Stimulated activated CD4-positive, alpha-beta T cell treated with anti-CD3 and anti-CD28 coated beads, Interleukin-1b, Interleukin-23, amount 100 ng/mL, for 4 hours (primary cell): ENCODE measurements around the gene LY6G6C.
A peak's percentile ranks its signal among the peaks of the same experiment; 100 is the strongest.

ENCODE experiments used
- DNase-seq, 2 donors: peaks; one replicate each; pipeline ENCODE4 v3.0.0-alpha.2; 2020; ENCODE audit warnings: low read depth in 2 of 2

Gene LY6G6C

DNA sequence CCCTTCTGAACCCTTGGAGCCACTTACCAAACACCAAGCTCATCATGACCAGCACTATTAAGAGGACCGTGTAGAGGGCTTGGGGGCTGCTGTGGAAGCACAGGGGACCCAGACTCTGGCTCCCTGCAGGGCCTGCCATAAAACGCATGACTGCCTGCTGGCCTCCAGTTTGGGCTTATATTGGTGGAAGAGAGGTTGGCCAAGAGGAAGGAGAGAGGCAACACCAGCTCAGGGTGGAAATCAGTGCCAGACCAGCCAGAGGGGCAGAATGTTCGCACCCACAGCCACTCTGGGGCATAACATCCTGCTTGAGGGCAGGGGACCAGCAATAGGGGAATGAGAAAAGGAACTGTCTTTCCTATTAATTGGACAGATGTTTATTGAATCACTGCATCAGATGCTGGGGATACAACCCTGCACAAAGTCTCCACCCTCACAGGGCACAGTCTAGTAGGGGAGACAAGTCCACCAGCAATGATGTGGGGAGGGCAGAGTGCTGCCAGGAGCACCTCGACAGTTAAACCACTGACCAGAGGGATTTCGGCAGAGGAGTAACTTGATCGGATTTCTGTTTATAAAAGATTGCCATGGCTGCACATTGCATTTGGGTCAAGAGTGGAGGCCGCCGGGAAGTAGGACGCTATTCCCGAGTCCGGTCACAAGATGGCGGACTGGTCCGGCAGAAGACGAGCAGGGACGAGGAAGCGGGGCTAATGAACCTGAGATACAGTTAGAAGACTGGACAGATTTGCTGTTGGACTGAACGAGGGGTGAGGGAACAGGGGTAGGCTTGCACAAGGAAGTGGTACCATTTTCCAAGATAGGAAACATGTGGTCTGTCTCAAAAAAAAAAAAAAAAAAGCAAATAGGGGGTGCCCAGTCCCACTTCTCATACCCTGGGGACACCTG is 41.1 kb downstream of the LY6G6C start, which contains the start of gene LY6G5C:
Gene LY6G5C, minus strand, starts transcription at position 842 of the 909 bp plus-strand sequence. Its CDS starts 694 bp downstream, at position 148.
- peak in 1 of 2 donors; percentile 45 for DNase-seq

DNA sequence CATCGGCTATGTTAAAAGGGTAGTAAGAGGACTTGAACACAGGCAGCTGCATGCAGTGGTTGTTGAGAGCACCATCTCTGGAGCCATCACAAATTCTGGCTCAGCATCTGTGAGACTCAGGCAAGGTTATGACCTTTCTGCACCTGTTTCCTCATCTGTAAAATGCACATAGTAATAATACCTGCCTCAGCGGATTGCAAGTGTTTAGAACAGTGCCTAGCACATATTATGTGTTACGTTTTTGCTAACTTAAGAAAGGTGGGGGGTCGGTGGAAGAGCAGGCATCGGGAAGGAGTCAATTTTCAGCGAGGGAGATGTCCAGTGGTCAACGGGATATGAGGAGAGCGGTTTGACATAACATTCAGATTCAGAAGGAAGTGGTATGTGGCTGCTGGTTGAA is 43.6 kb downstream of the LY6G6C start:
- no peak for DNase-seq

DNA sequence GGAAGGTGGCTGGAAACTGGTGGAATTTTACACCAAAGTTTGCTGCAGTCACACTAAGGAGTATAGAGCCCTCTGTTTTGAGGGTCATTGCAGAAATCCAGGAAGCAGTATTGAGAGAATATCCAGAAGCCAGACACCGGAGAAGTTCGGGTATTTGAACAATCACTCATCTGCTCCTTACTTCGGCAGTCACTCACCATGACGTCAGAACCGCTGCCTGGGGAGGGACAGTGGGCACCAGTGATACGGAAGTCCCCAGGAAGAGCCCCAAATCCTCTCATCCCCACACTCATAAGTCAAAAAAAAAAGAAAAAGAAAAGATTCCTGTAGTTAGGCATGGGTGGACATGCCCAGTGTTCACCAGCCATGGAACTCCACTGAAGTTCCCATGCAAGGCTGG is 44.6 kb downstream of the LY6G6C start:
- DNase-seq: no peak

DNA sequence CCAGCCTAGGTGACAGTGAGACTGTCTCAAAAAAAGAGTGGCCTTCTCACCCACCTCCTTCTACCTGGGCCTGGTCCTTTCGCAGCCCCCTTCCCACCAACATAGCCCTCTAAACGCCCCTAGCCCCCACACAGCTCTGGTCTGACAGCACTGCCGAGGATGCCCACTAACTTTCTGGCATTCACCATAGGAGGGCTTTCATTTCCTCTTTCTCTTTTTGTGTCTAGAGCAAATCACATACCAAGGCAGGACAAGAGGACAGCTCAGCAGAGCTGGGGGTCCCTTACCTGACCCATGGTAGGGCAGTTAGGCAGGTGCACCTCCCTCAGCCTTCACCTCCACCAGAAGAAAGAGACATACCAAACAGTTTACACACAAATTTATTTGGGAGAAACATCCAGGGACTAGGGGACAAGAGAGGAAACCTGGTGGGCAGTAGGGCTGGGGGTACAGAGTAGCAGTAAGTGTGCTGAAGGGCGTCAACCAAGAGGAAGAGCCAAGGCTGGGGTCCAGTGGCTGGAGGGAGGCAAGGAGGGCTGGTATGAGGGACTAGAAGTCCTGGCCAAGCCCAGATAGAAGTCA is 45.1 kb downstream of the LY6G6C start:
- DNase-seq: no peak

DNA sequence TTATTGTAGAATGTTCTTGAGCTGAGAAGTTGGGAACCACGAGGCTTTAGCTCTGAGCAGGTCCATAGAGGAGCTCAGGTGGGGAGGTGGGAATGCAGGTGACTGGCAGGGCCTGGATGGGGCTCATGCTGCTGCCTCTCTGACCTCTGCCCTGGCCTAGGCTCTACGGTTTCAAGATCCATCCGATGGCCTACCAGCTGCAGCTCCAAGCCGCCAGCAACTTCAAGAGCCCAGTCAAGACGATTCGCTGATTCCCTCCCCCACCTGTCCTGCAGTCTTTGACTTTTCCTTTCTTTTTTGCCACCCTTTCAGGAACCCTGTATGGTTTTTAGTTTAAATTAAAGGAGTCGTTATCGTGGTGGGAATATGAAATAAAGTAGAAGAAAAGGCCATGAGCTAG is 51.9 kb downstream of the LY6G6C start, which contains the start of gene LY6G5B:
Gene LY6G5B, plus strand, starts transcription at position 301 of the 400 bp plus-strand sequence. CDS start 975 bp downstream, outside the sequence.
- no peak for DNase-seq
